HFFc6 (cell line): ENCODE measurements around the gene RAB20. TPM values are rescaled to one million over a fixed set of nuclear protein-coding genes. Genes with fewer than 3 reads are reported as not detected.
"Not testable (repeated sequence)": the region's sequence is repeated elsewhere in the genome, so short reads cannot be mapped to it uniquely, and the experiment has no call there.

Experiments
- DNase-seq: peaks from one replicate; pipeline ENCODE4 v3.0.0-alpha.2; 2018
- H3K27ac Mint-ChIP-seq: 2 replicates; pipeline ENCODE4 v1.8.0; 2020; ENCODE audit warnings: mild to moderate bottlenecking, mixed read lengths
- H3K27me3 Mint-ChIP-seq: 2 replicates; pipeline ENCODE4 v1.8.0; 2021; ENCODE audit warnings: mild to moderate bottlenecking, moderate library complexity, mixed read lengths; ENCODE audit not compliant: insufficient read depth
- H3K36me3 Mint-ChIP-seq: 2 replicates; pipeline ENCODE4 v1.8.0; 2021; ENCODE audit warnings: low read depth, mixed read lengths
- H3K4me1 Mint-ChIP-seq: 2 replicates; pipeline ENCODE4 v1.8.0; 2020; ENCODE audit warnings: low read depth, mixed read lengths
- H3K4me3 Mint-ChIP-seq: 2 replicates; pipeline ENCODE4 v1.8.0; 2020; ENCODE audit warnings: mild to moderate bottlenecking, moderate library complexity, mixed read lengths
- H3K9me3 Mint-ChIP-seq: 2 replicates; pipeline ENCODE4 v1.8.0; 2020; ENCODE audit warnings: mild to moderate bottlenecking, mixed read lengths
- total RNA-seq, 6 experiments: library from RNA; stranded (reverse); fragmentation: NEBNext Ultra II Directional; extraction: Animal tissue kit (Norgen Biotek cat#: 25700); gene quantifications; 2 replicates in 1 of 6; 3 replicates in 5 of 6; pipeline ENCODE4 v1.2.3, GENCODE V29; 2021
- TF ChIP-seq, protein P1 (sequence below): fragments of 200-600 bp; sonication (generic); IDR thresholded peaks from 2 replicates; pipeline ENCODE4 v1.5.0; 2021; ENCODE audit warnings: antibody characterized with exemption, mild to moderate bottlenecking

Gene RAB20
- total RNA-seq, 6 experiments from 2014 or later, result 0.40 to 1.0 (median 0.74) TPM

DNA sequence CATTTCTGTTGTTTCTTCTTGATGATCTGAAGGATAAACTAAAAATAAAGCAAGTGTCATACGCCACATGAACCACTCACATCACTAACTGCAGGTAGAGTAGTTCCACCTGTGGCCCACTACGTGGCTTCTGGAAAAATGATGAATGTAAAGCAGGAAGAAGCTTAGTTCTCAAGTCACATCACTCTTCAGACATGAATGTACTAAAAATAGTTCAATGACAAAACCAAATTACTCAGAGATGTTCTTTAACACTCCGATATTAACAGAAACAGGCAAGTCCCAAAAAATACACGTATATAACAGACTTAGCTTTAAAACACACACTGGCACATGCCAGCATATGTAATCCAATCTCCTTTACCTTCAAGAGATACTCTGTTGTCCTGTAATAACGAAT lies 21.6 kb downstream of the RAB20 start:
- Mint-ChIP-seq H3K36me3 (peaks cover 6% of the 10 kb centered on the region; the same call in 1 of the 2 replicates), H3K9me3 (peaks cover 4% of the 10 kb centered on the region; the same call in 1 of the 2 replicates), H3K4me3 (no peak overlapping the region), H3K27ac (no peak overlapping the region), H3K27me3 (peaks cover 9% of the 10 kb centered on the region), H3K4me1 (peaks cover 23% of the 10 kb centered on the region)
- TF ChIP-seq, protein P1, sequence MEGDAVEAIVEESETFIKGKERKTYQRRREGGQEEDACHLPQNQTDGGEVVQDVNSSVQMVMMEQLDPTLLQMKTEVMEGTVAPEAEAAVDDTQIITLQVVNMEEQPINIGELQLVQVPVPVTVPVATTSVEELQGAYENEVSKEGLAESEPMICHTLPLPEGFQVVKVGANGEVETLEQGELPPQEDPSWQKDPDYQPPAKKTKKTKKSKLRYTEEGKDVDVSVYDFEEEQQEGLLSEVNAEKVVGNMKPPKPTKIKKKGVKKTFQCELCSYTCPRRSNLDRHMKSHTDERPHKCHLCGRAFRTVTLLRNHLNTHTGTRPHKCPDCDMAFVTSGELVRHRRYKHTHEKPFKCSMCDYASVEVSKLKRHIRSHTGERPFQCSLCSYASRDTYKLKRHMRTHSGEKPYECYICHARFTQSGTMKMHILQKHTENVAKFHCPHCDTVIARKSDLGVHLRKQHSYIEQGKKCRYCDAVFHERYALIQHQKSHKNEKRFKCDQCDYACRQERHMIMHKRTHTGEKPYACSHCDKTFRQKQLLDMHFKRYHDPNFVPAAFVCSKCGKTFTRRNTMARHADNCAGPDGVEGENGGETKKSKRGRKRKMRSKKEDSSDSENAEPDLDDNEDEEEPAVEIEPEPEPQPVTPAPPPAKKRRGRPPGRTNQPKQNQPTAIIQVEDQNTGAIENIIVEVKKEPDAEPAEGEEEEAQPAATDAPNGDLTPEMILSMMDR, result no peak
- no peak for DNase-seq

DNA sequence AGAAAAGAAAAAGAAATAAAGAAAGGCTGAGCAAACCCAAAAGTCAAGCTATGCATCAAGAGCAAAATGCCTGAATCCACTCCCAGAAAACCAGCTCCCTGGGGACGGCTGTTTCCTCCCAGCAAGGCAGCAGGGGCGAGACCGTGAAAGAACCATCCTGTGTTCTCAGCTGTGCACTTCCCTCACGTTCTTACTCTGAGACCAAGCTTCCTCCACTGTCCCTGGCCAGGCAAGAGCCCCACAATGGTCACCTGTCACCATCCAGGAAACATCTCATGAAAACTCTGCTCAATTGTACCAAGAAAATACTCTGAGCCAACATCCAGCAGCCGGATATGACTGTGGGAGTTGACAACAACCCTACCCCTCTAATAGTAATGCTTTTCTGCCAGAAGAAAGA lies 22.9 kb downstream of the RAB20 start:
- DNase-seq, result no peak

DNA sequence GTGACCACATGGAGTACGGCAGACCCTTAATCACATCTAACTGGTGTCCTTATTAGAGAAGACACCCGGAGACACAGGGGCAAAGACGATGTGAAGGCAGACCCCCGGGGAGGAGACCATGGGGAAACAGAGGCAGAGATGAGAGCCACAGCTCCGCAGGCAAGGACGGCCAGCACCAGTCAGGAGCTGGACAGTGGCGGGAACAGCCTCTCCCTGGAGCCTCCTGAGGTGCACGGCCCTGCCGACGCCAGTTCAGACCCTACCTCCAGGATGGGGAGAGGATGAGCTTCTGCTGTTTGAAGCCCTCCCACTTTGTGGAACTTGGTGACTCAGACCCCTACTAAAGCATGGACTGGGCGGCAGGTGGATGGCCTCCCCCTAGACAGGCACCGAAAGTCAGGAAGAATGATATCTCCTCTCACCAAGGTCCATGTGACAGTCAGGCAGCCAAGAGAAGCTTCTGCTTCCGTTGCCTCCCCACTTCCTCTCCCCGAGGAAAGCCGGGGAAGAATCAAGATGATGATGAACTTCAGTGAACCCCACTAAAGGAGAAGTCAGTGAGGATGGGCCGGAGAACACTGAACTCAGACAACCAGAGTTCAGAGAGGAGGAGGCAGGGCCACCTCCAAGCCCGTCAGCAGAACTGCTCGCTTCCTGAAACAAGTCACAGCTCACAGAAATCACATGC lies 25.4 kb downstream of the RAB20 start:
- no peak overlapping the region for H3K4me3 Mint-ChIP-seq
- no peaks in the 10 kb centered on the region for H3K36me3 Mint-ChIP-seq
- DNase-seq, result no peak
- no peaks in the 10 kb centered on the region for H3K9me3 Mint-ChIP-seq
- H3K27me3 Mint-ChIP-seq, result peaks cover 7% of the 10 kb centered on the region
- no peak overlapping the region for H3K27ac Mint-ChIP-seq
- peaks cover 11% of the 10 kb centered on the region for H3K4me1 Mint-ChIP-seq
- TF ChIP-seq, protein P1, result no peak

More for the DNA sequence above, 22.9 kb downstream of the RAB20 start:
- Mint-ChIP-seq H3K27me3 (peaks cover 6% of the 10 kb centered on the region), H3K27ac (no peak overlapping the region), H3K4me3 (no peak overlapping the region), H3K9me3 (no peaks in the 10 kb centered on the region), H3K36me3 (no peaks in the 10 kb centered on the region), H3K4me1 (peaks cover 23% of the 10 kb centered on the region)
- TF ChIP-seq, protein P1, result no peak

DNA sequence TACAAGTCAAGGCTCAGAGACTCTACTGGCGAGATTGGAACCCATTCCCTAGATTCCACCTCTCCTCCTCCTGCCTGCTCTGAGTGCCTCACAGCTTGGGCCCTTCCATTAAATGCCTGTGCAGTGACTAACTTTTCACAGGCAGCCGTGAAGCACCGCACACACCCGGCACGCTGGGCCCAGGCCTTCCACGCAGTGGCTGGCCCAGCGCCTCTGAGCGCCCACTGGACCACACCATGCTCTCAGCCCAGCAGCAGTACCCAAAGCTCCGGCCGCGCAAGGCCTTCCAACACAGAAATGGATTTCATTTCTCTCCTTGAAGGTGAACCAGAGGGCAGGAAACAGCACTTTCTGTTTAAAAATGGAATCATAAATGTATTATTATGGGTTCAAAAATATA lies 26.0 kb downstream of the RAB20 start:
- peaks cover 10% of the 10 kb centered on the region; the same call in 1 of the 2 replicates for H3K27me3 Mint-ChIP-seq
- no peaks in the 10 kb centered on the region for H3K9me3 Mint-ChIP-seq
- H3K4me3 Mint-ChIP-seq, result no peak overlapping the region
- DNase-seq, result no peak
- peaks cover 6% of the 10 kb centered on the region for H3K4me1 Mint-ChIP-seq
- no peak overlapping the region for H3K27ac Mint-ChIP-seq
- TF ChIP-seq, protein P1, result no peak
- H3K36me3 Mint-ChIP-seq, result no peaks in the 10 kb centered on the region

DNA sequence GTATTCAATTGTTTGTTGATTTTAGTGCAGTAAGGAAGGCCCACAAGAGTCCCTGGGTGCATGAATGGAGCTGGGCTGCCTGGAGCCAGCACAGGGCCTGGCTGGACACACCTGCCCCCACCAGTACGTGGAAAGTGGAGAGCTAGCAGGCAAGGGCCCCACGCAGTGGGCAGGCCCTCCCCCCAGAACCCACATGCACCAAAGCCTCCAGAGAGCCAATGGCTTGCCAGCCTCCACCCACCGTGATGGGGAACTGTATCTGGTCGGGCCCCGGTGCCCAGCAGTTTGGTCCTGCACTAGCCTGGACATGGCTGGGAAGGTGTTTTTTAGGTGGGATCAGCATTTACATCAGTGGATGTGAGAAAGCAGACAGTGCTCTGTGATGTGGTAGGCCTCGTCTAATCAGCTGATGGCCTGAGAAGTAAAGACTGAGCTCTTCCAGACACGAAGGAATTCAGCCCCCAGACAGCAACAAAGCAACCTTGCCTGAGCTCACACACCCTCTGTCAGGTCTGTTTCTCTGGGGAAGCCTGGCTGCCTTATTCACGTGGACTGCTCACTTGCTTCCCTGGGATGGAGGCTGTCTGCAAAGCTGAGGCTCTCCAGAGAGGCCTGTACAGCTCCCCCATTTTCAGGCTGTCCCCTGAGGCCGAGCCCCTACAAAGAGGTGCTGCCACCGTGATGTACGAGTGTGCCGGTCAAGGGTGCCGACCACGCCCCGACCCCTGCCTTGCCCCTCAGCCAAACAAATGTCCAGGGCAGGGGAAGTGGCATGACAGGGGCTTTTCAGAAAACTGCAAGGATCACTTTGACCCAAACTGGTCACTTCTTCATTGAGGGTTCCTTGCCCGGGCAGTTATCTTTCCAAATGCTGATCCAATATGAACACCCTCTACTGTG lies 27.5 kb downstream of the RAB20 start:
- TF ChIP-seq, protein P1, result no peak
- Mint-ChIP-seq H3K36me3 (no peaks in the 10 kb centered on the region), H3K9me3 (no peaks in the 10 kb centered on the region), H3K27me3 (peaks cover 12% of the 10 kb centered on the region; the same call in 1 of the 2 replicates), H3K4me1 (no peaks in the 10 kb centered on the region), H3K4me3 (no peak overlapping the region), H3K27ac (no peak overlapping the region)
- no peak for DNase-seq

DNA sequence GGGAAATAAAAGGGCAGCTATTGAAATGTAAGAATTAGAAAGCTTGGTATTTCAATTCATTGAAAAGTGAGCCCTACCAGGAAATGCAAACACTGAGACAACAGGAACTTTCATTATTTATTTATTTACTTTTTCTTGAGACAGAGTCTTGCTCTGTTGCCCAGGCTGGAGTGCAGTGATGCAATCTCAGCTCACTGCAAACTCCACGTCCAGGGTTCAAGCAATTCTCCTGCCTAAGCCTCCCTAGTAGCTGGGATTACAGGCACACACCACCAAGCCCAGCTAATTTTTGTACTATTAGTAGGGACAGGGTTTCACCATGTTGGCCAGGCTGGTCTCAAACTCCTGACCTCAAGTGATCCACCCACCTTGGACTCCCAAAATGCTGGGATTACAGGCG lies 29.3 kb downstream of the RAB20 start:
- H3K27ac Mint-ChIP-seq, H3K36me3 Mint-ChIP-seq, H3K4me3 Mint-ChIP-seq, DNase-seq, H3K4me1 Mint-ChIP-seq, H3K9me3 Mint-ChIP-seq: not testable (repeated sequence)
- peaks cover 14% of the 10 kb centered on the region; the same call in 1 of the 2 replicates for H3K27me3 Mint-ChIP-seq
